ENCODE results near the gene RAB6D.
"Not testable (repeated sequence)": the region's sequence is repeated elsewhere in the genome, so short reads cannot be mapped to it uniquely, and the experiment has no call there.

DNA sequence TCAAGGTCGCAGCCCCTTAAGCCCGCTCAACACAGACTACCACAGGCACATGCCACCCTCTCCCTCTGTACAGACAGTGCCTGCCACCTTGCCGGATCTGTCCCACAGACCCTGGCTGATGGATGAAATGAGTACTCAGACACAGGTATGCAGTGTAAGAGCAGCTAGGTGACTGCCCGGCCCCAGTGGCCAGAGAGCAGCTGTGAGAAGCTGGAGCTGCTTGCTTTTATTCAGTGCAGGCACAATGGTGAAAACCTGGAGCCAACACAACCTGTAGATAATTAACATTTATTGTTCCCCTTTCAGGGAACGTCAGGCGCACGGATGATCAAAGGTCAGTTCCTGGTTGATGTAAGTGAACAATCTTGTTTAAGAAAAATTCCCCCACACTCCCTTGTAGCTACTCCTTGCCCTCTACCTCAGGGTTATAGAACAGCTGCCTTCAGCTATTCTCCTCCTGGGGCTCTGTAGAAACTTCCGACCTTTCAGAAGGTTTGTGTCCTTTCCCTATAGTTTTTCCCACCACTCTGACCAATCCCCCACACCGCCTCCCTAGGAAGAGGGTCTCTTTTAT lies 4.6 kb upstream of the RAB6D start:
- TF ChIP-seq POLR2A, CTCF (IDR thresholded peaks at IDR 0.05): not testable (repeated sequence)

Measured in uterus (tissue), 2 donors.